GM19099 (cell line): ENCODE results near the gene CCDC51.

Experiments
- POLR2A ChIP-seq: IDR thresholded peaks from 3 replicates; pipeline ENCODE4 v1.6.1; 2011; ENCODE audit warnings: low read depth; ENCODE audit not compliant: insufficient read length; ENCODE audit errors: extremely low read depth

CCDC51 gene

DNA sequence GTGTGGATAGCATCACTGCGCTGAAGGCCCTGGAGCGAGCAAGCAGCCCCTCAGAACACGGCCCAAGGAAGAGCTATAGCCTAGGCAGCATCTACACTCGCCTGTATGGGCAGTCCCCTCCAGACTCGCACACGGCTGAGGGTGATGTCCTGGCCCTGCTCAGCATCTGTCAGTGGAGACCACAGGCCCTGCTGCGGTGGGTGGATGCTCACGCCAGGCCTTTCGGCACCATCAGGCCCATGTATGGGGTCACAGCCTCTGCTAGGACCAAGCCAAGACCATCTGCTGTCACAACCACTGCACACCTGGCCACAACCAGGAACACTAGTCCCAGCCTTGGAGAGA, 27.2 kb upstream of the CCDC51 start:
- TF ChIP-seq POLR2A: no peak

DNA sequence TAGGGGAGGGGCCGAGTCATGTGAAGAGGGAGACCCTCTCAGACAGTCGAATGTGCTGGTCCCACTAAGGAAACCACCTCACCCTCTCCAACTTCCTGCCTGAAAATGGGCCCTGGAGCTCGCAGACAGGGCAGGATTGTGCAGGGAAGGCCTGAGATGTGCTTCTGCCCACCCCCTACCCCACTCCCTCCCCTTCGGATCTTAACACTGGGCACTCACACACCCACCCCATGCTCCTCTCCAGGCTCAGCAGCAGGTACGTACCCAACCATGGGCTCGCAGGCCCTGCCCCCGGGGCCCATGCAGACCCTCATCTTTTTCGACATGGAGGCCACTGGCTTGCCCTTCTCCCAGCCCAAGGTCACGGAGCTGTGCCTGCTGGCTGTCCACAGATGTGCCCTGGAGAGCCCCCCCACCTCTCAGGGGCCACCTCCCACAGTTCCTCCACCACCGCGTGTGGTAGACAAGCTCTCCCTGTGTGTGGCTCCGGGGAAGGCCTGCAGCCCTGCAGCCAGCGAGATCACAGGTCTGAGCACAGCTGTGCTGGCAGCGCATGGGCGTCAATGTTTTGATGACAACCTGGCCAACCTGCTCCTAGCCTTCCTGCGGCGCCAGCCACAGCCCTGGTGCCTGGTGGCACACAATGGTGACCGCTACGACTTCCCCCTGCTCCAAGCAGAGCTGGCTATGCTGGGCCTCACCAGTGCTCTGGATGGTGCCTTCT, 26.6 kb upstream of the CCDC51 start:
- TF ChIP-seq POLR2A: no peak

DNA sequence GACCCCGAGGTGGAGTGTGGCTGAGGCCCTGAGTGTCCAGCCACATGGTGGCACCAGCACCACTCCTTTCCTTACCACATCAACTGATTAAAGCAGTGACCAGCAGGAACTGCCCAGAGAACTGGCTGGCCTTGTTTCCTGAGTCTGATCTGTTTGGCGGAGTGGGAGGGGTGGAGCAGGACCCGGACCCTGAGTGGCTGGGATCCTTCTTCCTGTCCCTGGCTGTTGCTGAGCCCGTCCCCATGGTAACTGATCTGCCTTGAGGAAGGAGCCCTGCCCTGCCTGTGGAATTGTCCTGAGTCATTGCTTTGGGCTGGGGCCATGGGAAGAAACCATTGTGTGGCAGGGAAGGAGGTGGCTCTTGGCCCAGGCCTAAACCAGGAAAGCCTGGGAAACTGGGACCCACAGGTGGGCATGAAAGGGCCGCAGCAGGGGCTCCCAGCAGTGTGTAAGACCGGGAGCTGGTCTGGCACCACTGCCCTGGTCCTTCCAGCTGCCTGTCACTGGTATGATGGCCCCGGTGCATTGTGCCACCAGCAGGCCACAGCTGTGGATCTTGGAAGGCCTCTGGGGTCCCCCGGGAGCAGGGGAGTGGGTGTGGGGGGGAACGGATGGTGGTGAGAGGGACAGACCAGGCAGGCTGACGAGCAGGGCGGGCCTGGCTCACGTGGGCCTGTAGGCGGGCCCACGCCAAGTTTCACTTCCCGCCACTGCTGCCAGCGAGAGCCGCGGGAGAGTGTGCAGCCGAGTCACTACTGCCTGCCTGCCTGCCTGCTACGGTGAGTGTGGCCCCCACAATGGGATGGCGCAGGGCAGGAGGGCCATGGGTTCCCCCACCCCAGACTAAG, 25.8 kb upstream of the CCDC51 start:
- TF ChIP-seq POLR2A: peak; percentile 98

DNA sequence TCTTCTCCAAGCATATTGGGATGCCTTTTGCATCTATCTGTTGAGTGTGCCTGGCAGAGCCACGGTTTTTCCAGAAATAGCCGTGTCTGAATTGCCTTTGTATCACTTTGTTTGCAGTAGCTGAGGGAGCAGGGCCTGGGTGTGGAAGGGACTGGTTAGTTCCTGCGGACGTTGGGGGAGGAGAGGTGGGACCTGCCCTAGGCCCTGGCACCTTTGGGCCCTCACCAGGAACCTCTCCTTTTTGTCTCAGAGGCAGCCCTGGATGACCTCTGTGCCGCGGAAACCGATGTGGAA, 25.3 kb upstream of the CCDC51 start:
- TF ChIP-seq POLR2A: no peak

DNA sequence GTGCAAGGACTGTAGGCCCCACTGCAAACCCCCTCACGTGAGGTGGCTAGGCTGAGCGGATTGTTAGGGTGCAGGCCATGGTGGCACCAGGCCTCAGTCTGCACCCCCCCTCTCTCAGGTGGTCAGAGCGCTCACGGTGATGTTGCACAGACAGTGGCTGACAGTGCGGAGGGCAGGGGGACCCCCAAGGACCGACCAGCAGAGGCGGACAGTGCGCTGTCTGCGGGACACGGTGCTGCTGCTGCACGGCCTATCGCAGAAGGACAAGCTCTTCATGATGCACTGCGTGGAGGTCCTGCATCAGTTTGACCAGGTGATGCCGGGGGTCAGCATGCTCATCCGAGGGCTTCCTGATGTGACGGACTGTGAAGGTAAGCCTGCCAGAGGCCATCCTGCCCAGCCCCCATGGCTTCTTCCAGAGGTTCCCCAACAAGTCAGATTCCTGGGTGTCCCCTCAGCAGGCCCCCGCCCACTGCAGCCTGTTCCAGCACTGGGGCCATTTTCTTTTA, 24.8 kb upstream of the CCDC51 start:
- TF ChIP-seq POLR2A: no peak

DNA sequence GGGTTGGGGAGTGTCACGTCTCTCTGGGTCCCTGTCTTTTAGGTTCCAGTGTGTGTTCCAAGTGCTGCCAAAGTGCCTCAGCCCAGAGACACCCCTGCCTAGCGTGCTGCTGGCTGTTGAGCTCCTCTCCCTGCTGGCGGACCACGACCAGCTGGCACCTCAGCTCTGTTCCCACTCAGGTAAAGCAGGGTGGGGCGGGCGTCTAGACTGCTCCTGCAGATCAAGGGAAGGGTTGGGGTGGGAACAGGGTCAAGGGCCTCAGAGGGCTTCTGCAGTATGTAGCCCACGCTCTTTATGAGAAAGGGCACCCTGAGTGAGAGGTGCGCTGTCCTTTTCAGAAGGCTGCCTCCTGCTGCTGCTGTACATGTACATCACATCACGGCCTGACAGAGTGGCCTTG, 23.8 kb upstream of the CCDC51 start:
- TF ChIP-seq POLR2A: no peak

DNA sequence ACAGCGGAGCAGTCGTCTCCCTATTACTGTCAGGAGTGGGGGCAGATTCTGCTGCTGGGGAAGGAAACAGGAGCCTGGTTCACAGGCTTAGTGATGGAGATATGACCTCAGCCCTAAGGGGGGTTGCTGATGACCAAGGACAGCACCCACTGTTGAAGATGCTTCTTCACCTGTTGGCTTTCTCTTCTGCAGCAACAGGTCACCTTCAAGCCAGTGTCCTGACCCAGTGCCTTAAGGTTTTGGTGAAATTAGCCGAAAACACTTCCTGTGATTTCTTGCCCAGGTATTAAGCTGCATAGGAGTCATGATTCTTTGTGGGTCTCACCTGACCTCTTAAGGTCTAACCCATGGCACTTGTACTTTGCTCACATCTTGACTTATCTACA, 20.6 kb upstream of the CCDC51 start:
- TF ChIP-seq POLR2A: no peak

DNA sequence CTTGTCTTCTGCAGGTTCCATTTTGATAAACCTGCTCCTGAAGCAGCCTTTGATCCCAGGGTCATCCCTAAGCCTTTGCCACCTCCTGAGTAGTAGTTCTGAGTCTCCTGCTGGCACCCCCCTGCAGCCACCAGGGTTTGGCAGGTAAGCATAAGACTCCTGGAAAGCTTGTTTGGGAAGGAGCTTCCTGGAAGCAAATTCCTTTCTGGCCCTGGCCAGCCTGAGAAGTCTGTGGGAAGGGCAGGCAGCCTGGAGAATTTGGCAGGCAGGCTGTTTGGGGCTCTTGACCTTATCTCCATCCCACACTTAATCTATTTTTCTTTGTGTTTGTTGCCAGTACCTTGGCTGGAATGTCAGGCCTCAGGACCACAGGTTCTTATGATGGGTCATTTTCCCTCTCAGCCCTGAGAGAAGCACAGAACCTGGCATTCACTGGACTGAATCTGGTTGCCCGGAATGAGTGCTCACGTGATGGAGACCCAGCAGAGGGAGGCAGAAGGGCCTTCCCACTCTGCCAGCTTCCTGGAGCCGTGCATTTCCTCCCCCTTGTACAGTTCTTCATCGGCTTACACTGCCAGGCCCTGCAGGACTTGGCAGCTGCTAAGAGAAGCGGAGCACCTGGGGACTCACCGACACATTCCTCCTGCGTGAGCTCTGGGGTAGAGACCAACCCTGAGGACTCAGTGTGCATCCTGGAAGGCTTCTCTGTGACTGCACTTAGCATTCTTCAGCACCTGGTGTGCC, 20.0 kb upstream of the CCDC51 start:
- no peak for TF ChIP-seq POLR2A

DNA sequence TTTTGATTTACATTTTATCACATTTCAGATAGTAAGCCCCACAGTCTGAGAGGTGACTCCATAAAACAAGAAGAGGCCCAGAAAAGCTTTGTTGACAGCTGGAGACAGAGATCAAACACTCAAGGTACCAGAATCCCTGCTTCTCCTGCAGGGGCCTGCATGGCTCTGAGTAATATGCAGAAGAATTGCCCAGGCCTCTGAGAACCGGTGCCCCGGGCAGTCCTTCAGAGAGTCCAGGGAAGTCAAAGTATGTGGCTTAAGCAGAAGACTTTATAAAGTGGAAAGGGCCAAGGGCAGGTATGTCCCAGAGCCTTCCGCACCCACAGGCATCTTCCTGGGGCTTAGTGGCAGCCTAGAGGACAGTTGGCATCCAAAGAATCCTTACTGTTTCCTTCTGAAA, 19.4 kb upstream of the CCDC51 start:
- TF ChIP-seq POLR2A: no peak

DNA sequence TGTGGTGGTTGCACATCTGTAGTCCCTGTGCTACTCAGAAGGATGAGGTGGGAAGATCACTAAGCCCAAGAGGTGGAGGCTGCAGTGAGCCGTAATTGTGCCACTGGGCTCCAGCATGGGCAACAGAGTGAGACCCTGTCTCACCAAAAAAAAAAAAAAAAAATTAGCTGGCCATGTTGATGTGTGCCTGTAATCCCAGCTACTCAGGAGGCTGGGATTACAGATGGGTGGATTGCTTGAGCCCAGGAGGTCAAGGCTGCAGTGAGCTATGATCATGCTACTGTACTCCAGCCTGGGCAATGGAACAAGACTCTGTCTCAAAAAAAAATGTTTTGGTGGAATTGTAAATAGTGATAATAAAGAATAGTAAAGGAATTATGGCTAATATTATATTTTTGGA, 16.5 kb upstream of the CCDC51 start:
- TF ChIP-seq POLR2A: no peak

DNA sequence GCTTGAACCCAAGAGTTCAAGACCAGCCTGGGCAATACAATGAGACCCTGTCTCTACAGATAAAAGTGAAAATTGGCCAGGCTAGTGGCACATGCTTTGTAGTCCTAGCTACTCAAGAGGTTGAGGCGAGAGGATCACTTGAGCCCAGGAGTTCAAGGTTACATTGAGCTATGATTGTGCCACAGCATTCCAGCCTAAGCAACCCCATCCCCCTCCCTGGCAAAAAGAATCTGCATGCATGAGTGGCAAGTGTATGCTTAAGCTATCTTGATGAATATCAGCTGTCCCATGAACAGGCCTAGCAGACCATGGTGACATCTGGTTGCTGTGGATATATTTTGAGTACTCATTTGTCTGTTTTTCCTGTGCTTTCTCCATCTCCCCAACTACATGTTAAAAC, 11.4 kb upstream of the CCDC51 start:
- TF ChIP-seq POLR2A: no peak

DNA sequence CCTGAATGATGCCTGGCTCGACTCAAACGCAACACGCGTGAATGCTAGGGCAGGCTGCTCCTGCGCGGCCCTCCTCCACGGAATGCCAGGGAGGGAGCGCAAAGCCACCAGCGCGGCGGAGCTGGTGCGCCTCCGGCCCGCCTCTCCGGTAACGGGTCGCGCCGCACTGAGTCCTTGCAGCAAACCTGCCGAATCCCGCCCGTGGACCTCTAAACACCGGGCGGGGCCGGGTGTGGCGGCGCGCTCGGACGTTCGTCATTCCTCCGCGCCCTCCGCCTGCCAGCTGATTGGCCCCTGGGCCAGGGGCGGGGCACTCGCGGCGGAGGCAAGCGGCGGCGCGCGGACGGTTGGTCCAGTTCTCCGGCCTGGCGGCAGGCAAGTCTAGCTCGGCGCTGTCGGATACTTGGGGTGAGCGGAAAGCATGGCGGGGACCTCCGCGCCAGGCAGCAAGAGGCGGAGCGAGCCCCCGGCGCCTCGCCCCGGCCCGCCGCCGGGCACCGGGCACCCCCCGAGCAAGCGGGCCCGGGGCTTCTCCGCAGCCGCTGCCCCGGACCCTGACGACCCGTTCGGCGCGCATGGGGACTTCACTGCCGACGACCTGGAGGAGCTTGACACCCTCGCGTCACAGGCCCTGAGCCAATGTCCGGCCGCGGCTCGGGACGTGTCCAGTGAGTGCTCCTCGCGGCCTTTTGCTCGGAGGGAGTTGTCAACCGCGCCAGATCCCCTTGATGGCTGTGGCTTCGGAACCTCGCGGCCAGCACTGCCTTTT, 6.7 kb upstream of the CCDC51 start, which contains the start of gene ATRIP:
TSS of gene ATRIP (plus strand) at position 313 of the 769 bp plus-strand sequence. CDS start at position 422, 109 bp downstream.
- TF ChIP-seq POLR2A: peak; percentile 96

DNA sequence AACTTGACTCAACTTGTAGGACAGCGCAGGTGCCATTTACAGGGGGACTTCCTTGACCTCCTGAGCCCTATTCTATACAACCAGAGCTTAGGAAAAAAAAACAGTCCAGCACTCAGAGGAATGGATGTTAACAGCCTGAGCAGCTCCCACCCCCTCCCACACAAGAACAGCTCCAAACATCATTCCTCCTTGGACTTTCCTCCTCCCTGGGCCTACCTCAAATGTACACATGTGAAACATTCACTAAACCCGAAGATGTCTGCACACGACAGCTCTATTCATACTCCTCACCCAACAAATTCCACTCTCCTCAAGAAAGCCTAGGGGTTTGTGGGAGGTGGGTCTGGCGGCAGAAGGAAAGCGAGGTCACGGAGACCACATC, 6.1 kb upstream of the CCDC51 start:
- no peak for TF ChIP-seq POLR2A

DNA sequence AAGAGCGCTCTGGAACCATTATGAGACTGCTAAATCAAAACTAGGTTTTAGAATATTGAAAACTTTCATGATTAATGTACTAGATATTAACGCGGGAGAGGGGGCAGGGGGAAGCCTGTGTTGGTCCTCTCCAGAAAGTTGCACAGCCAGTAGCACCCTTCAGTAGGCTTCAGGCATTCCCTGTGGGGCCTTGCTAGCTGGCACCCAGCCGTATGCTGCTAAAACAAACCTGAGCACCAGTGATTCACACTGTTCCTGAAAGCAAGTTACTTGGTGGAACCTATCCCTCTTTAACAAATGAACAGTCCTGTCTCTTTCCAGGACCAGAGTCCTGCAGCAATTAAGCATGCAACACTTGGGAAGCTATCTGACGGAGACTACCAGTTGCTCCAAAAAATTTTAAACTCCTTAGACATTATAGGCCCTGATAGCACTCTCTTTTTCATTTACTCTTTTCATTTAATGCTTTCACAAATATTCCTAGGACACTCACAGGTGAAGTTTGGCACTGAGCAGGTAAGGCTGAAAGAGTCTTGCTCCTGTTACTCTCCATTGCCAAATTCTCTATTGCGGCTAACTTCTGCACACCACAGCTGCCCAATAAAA, 5.5 kb upstream of the CCDC51 start:
- TF ChIP-seq POLR2A: peak; percentile 15

DNA sequence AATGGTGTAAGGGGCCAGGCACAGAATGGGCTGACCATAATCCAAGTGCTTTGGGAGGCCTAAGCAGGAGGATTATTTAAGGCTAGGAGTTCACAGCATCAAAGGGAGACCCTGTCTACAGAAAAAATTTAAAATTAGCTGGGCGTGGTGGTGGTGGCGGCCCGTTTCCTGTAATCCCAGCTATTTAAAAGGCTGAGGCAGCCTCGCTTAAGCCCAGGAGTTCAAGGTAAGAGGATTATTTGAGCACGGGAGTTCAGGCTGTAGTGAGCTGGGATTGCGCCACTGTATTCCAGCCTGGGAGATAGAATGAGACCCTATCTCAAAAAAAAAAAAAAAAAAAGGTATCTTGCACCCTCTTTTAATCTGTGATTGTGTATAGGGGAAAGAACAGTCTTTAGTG, 2.0 kb upstream of the CCDC51 start:
- TF ChIP-seq POLR2A: no peak

DNA sequence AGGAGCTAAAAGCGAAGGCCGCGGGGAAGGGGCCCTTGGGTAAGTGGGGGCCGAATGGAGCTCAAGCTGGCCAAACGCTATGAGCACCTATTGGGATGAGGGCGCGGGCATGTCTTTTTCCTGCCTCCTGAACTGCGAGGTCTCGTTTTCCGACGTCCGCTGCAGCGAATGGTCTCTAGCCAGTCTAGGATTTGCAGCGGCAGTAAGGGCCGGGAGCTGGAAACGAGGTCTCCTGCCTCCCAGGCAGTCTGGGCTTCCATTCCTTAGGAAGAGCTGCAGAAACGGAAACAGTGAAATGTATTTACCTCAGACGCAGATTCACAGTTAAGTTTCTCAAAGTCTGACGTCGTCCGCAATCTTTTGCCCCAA, 655 bp upstream of the CCDC51 start:
- no peak for TF ChIP-seq POLR2A
